ENCODE data around the gene ENOX1. TPM values are rescaled to one million over a fixed set of nuclear protein-coding genes. Genes with fewer than 3 reads are reported as not detected.

The ENOX1 gene
- total RNA-seq, 1 donor from 2014 or later, result 9.7 TPM

- no peak for DNase-seq
These were observed 1.5 kb downstream of the ENOX1 start for GRCh38 chr13:43785261-43785649.

- DNase-seq, result peak; percentile 15
These were observed 2.3 kb downstream of the ENOX1 start for GRCh38 chr13:43784496-43784895.

DNA sequence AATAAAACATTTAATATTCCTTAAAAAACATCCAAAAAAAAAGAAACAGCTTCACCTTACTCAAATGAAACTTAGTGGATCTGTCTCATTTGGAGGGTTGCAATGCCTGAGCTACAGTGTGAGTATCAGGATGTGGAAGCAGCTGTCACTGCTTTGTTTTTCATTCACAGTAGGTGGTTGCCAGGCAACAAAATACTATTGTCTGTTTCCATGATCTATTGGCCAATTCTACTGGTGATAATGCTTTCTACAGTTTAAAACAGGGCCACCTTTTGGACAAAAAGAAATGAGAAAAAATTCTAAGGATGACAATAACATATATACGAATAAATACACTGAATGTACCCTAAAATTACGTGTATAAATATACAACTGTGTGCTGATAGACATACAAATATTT lies 3.0 kb downstream of the ENOX1 start:
- DNase-seq, result peak; percentile 84

DNA sequence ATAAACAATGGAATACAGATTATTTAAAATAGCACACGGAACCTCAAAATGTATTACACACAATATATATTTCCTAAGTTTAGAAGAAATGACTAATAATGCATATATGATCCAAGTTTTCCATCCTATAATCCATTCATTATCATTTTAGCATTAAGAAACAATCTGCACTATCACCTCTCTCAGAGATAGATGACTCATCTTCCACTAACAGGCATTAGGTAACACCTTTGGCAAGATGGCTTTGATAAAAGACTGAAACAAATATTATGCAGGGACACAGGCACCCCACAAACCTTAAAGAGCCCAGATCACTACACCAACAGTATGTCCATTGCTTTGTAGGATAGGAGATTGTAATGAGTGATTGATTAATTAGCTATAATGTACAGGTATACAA lies 4.1 kb downstream of the ENOX1 start:
- no peak for DNase-seq

DNA sequence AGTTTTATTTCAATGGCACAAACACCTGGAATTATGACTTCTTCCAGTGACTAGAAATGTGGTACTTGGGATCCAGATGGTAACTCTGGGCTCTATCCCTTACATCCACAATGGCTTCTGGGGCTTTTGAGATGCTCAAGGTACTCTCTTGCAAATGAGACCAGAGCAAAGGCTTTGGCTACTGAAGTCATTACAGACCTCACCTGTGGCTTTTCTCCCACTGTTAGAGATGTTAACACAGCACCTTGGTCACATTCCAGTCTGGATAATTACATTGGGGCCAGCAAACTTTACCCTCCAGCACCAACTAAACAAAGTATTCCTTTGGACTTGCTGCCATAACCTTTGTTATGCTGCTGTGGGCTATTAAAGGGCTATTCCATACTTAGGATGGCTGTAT lies 6.1 kb downstream of the ENOX1 start:
- DNase-seq, result no peak

GRCh38 chr13:43776501-43777079 lies 10.2 kb downstream of the ENOX1 start:
- no peak for DNase-seq

DNA sequence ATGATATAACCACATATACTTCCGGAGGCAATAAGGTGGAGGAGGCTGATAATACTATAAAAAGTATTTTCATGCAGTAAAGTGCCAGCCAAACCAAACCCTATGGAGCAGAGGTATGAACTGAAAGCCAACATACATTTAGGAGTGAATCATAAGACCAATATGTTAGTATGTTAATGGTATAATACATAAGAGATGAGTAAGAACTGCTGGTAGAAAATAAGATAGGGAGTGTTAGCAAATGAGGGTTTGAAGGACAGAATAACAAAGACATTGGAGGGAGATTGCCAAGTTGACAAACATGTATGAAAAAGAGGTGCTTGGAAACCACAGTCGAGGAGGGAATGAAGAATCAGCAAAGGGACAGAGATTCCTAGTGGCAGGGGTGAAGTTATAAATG lies 10.8 kb downstream of the ENOX1 start:
- no peak for DNase-seq

DNA sequence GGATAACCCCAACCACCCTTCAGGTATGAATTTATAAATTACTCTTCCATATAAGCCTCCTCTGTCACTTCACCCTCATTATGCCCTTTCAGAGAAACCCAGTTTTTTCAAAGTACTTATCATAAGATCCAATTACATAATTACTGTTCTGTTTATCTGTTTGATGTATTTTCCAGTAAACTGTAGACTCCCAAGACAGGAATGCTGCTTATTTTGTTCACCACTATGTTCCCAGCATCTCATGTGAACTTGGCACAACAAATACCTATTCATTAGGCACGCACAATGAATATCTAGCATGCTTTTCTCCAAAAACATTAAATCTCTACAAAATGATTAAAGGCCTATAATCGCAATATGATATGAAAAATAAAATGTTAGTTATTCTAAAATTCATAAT lies 13.2 kb downstream of the ENOX1 start:
- no peak for DNase-seq

DNA sequence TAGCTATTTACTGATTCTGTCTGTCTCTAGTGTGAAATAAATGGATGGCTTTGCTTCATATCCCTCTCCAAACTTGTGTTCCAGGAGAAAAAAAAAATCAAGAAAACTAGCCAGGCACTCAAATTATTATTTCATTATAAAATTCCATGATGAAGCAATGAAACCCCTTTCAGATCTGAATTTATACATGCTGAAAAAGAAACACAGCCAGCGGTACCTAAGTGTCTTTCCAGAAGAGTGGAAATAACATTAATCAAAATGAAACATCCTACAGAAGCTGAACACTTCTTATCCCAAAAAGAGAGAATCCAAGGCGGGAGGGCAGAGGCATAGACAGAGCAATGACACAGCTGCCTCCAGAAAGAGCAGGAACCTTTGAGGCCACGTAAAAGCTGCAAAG lies 15.9 kb downstream of the ENOX1 start:
- peak; percentile 6 for DNase-seq

- no peak for DNase-seq
These were observed 17.2 kb downstream of the ENOX1 start for GRCh38 chr13:43769529-43769928.

- no peak for DNase-seq
These were observed 19.3 kb downstream of the ENOX1 start for GRCh38 chr13:43767341-43767931.

GRCh38 chr13:43766725-43767124 lies 20.0 kb downstream of the ENOX1 start:
- peak; percentile 4 for DNase-seq

- no peak for DNase-seq
These were observed 22.4 kb downstream of the ENOX1 start for GRCh38 chr13:43764349-43764748.

DNA sequence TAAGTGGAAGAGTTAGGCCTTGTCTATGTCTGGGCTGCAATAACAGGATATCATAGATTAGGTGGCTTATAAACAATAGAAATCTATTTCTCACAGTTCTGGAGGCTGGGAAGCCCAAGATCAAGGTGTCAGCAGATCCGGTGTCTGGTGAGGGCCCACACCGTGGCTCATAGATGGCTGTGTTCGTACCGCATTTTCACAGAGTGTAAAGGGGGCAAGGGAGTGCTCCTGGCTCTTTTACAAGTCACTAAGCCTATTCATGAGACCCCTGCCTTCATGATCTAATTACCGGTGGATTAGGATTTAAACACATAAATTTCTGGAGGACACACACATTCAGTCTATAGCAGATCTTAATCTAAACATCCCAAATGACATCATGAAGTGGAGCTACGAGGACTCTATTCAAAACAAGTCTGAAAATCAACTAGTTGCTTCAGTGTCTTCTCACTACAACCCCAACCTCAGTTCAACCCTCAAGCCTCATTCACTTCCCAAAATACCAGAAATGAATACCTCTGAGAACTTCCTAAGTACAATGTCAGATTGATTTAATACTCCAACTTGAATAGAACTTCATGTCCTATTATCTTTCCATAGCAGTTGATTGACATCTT lies 23.5 kb downstream of the ENOX1 start:
- no peak for DNase-seq

GRCh38 chr13:43761616-43762315 lies 25.0 kb downstream of the ENOX1 start:
- DNase-seq, result peak; percentile 61

DNA sequence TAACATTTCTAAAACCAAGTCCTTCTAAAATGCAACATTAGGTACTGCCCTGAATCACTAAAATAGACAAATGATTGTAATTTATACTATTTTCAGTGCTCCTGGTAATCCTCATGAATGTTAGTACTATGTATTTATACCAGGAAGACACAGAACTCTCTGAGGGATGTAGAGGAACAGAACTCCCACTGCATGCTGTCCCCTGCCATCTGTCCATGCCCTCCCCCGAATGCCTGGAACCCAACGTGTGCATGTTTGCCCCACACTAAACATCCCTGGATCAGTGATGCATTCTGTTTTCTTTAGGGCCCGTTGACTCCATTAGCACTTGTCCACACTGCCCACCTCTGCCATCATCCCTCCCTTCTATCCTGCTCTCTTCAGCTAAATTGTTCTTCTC lies 26.5 kb downstream of the ENOX1 start:
- no peak for DNase-seq

DNA sequence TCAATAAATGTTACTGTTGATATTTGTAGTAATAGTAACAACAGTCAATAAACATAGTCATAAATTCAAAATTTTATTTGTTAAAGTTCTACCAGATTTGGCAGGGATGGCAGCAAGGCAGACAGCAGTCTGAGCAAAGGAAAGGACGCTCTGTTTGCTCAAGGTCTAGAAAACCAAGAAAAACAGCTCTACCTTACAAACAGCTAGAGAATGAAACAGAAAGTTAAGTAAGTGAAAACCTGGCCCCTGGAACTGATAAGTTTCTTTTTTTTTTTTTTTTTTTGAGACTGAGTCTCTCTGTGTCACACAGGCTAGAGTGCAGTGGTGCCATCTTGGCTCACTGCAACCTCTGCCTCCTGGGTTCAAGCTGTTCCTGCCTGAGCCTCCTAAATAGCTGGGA lies 27.9 kb downstream of the ENOX1 start:
- DNase-seq, result no peak

DNA sequence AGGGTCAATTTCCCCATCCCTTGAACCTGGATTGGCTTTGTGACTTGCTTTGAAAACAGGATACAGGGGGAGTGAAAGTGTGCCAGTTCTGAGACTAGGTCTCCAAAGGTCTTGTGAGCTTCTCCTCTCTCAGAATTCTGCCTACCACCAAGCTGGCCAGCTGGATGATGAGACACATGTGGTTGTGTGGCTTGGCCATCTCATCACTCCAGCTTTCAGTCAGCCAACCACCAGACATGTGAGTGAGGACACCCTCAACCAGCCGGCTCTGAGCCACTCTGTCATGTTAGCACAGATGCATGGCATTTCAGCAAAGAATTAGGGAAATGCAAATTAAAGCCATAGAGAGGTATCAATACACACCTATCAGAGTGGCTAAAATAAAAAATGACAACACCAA lies 29.5 kb downstream of the ENOX1 start:
- no peak for DNase-seq

DNA sequence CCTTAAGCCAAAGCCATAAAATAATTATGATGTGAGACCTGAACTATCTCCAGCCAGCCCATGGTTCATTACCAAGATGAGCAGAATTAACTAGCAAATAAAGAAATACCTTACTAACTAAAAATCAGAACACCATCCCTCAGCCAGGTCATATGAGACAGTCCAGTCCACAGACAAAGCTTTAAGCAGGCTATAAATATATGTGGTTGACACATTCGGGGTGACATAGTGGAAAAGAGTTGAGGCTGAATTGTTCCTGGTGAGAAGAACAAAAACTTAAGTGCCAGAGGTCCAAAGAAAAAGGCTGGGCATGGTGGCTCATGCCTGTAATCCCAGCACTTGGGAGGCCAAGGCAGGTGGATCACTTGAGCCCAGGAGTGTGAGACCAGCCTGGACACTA lies 30.9 kb downstream of the ENOX1 start:
- no peak for DNase-seq

DNA sequence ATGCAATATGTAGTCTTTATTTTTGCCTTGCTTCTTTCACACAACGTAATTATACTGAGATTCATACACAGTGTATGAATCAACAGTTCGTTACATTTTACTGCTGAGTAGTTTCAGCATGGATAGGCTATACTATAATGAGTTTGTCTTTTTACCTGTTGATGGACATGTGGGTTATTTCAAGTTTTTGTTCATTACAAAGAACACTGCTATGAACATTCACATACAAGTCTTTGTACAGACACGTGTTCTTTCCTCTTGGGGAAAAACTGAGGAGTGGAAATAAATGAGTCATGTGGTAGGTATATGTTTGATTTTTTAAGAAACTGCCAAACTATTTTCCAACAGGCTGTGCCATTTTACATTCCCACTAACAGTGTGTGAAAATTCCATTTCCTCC lies 35.1 kb downstream of the ENOX1 start:
- DNase-seq, result no peak

DNA sequence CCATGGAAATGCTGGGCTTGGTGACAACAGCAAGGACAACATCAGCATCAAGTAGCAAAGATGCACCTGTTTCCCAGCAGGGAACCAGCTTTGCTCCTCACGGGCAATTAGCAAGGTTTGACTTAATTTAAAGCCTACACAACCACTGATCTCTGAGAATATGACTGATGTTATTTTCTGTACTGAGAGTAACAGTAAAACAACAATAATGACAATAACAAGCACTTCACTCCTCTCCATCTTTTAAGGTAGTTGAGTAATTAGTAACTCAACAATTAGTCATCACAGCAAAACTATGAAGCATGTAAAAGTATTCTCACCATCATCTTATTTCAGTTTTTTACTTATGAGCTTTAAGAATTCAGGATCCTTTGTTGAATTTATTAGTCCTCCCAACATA lies 37.3 kb downstream of the ENOX1 start:
- DNase-seq, result no peak

- DNase-seq, result no peak
These were observed 42.3 kb downstream of the ENOX1 start for GRCh38 chr13:43744261-43745031.

DNA sequence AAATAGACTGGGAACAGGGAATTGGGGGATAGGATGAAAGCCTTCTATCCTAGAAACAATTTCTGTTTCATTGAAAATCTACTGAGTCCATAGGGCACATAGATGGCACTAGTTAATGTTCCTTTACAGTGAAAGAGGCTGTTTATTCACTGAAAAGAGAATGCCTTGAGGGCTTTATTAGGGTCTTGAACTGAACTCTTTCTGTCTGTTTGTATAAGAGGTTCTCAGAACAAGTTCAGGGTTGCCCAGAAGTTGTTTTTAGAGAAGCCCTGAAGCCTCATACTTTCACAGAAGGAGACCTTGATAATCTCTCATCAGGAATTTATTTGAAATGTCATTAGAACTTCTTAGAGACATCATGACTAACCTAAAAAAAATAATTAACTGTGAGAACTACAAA lies 43.9 kb downstream of the ENOX1 start:
- DNase-seq, result no peak

Data from skin of body (tissue), 2 donors.